MM.1S (cell line): Measurements from ENCODE around the gene NRXN3.

Source experiments
- DNase-seq: peaks from one replicate; pipeline ENCODE4 v3.0.0-alpha.2; 2015
- H2AFZ ChIP-seq: fragments of 300-600 bp; sonication (generic); 2 replicates; pipeline ENCODE4 v1.6.0; 2016; ENCODE audit warnings: antibody characterized with exemption, low read length
- H3F3A ChIP-seq: fragments of 300-600 bp; sonication (generic); 2 replicates; pipeline ENCODE4 v1.6.1; 2016; ENCODE audit warnings: mild to moderate bottlenecking, antibody characterized with exemption, low read length, moderate library complexity, mixed read lengths; ENCODE audit not compliant: insufficient read depth
- H3K27ac ChIP-seq: fragments of 300-600 bp; sonication (generic); 2 replicates; pipeline ENCODE4 v1.5.1; 2016; ENCODE audit warnings: mild to moderate bottlenecking, low read length
- H3K27me3 ChIP-seq: fragments of 300-600 bp; sonication (generic); replicated peaks from 2 replicates; pipeline ENCODE4 v1.6.0; 2016; ENCODE audit warnings: low read length; ENCODE audit not compliant: insufficient read depth
- H3K36me3 ChIP-seq: fragments of 300-600 bp; sonication (generic); replicated peaks from 2 replicates; pipeline ENCODE4 v1.6.1; 2016; ENCODE audit warnings: mild to moderate bottlenecking, low read length, mixed read lengths; ENCODE audit not compliant: insufficient read depth
- H3K4me1 ChIP-seq: fragments of 300-600 bp; sonication (generic); 2 replicates; pipeline ENCODE4 v1.6.1; 2016; ENCODE audit warnings: low read length, mixed read lengths
- H3K4me2 ChIP-seq: fragments of 300-600 bp; sonication (generic); 2 replicates; pipeline ENCODE4 v1.6.0; 2016; ENCODE audit warnings: low read depth, low read length
- H3K4me3 ChIP-seq: fragments of 300-600 bp; sonication (generic); 2 replicates; pipeline ENCODE4 v1.5.1; 2016; ENCODE audit warnings: low read length, mixed read lengths
- H3K79me2 ChIP-seq: fragments of 300-600 bp; sonication (generic); 2 replicates; pipeline ENCODE4 v1.6.1; 2016; ENCODE audit warnings: mixed run types, low read length, mixed read lengths
- H3K9ac ChIP-seq: fragments of 300-600 bp; sonication (generic); 2 replicates; pipeline ENCODE4 v1.6.1; 2016; ENCODE audit warnings: low read length, mixed read lengths
- H3K9me2 ChIP-seq: fragments of 300-600 bp; sonication (generic); replicated peaks from 2 replicates; pipeline ENCODE4 v1.6.1; 2016; ENCODE audit warnings: mild to moderate bottlenecking, low read length, mixed read lengths; ENCODE audit not compliant: insufficient read depth
- H3K9me3 ChIP-seq: fragments of 300-600 bp; sonication (generic); replicated peaks from 2 replicates; pipeline ENCODE4 v1.6.1; 2016; ENCODE audit warnings: mild to moderate bottlenecking, low read length, mixed read lengths; ENCODE audit not compliant: insufficient read depth
- H4K20me1 ChIP-seq: fragments of 300-600 bp; sonication (generic); 2 replicates; pipeline ENCODE4 v1.6.1; 2016; ENCODE audit warnings: mild to moderate bottlenecking, low read length, moderate library complexity, mixed read lengths; ENCODE audit not compliant: insufficient read depth
- EZH2 ChIP-seq: fragments of 300-600 bp; sonication (generic); optimal IDR thresholded peaks from 2 replicates; pipeline ENCODE3; 2017; ENCODE audit warnings: low read depth, mild to moderate bottlenecking, antibody characterized with exemption, low read length, mixed read lengths
- EZH2phosphoT487 ChIP-seq: fragments of 300-600 bp; sonication (generic); IDR thresholded peaks from 2 replicates; pipeline ENCODE4 v1.6.1; 2018; ENCODE audit warnings: antibody characterized with exemption, low read length
- TF ChIP-seq, protein P1 (sequence below): fragments of 300-600 bp; sonication (generic); IDR thresholded peaks from 2 replicates; pipeline ENCODE4 v1.5.1; 2016; ENCODE audit warnings: antibody characterized with exemption, low read length, mixed read lengths

NRXN3 gene

DNA sequence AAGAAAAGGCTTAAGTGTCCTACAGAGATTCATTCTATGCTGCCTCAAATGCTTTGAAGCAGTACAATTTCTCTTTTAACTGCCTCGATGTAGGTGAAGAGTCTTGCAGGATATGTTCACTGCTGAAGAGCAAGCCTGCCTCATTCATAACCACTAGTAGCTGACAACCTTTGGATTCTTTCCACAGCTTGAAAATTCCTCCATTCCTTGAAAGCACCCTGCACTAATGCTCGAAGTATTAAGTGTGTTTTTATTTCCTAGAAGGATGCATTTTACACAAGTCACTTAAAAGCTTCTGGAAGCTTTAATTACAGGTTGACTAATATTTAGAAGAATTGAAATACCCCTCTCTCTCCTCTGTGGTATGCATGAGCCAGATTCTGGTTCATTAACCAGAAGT lies 1611.7 kb downstream of the NRXN3 start:
- no peaks in the 10 kb centered on the region for H3K36me3 ChIP-seq
- TF ChIP-seq, protein P1, sequence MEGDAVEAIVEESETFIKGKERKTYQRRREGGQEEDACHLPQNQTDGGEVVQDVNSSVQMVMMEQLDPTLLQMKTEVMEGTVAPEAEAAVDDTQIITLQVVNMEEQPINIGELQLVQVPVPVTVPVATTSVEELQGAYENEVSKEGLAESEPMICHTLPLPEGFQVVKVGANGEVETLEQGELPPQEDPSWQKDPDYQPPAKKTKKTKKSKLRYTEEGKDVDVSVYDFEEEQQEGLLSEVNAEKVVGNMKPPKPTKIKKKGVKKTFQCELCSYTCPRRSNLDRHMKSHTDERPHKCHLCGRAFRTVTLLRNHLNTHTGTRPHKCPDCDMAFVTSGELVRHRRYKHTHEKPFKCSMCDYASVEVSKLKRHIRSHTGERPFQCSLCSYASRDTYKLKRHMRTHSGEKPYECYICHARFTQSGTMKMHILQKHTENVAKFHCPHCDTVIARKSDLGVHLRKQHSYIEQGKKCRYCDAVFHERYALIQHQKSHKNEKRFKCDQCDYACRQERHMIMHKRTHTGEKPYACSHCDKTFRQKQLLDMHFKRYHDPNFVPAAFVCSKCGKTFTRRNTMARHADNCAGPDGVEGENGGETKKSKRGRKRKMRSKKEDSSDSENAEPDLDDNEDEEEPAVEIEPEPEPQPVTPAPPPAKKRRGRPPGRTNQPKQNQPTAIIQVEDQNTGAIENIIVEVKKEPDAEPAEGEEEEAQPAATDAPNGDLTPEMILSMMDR = no peak
- TF ChIP-seq EZH2 (no peak), EZH2phosphoT487 (no peak)
- H4K20me1 ChIP-seq = no peaks in the 10 kb centered on the region
- H3K79me2 ChIP-seq = no peaks in the 10 kb centered on the region
- H3K27me3 ChIP-seq = no peaks in the 10 kb centered on the region
- no peak overlapping the region for H3K9ac ChIP-seq
- no peak overlapping the region for H3K4me3 ChIP-seq
- DNase-seq = no peak
- no peaks in the 10 kb centered on the region for H3K9me2 ChIP-seq
- no peaks in the 10 kb centered on the region for H3F3A ChIP-seq
- no peak overlapping the region for H3K4me2 ChIP-seq
- no peaks in the 10 kb centered on the region for H3K4me1 ChIP-seq
- H2AFZ ChIP-seq = no peak overlapping the region
- H3K27ac ChIP-seq = no peak overlapping the region
- no peaks in the 10 kb centered on the region for H3K9me3 ChIP-seq

DNA sequence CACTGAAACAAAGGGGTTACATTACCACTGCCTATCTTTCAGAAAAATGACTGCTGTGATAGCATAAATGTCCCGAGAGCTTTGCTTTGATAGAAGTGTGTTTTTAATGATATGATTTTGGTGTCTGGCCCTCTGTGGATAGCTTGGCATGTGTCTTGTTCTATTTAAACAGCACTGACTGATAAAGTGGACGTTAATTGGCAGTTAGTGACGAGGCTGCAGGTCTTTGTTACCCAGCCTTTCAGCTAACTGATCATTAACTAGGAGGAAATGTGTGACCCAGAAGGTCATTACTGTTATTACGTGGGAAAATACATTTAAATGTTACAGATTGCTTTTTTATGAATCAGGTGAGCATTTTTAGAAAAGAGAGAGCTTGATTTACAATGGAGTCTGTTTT lies 1612.9 kb downstream of the NRXN3 start:
- H3K4me1 ChIP-seq = no peaks in the 10 kb centered on the region
- no peak overlapping the region for H3K4me2 ChIP-seq
- no peak for DNase-seq
- no peaks in the 10 kb centered on the region for H4K20me1 ChIP-seq
- no peak overlapping the region for H3K27ac ChIP-seq
- H2AFZ ChIP-seq = no peak overlapping the region
- no peaks in the 10 kb centered on the region for H3K79me2 ChIP-seq
- no peak overlapping the region for H3K9ac ChIP-seq
- no peaks in the 10 kb centered on the region for H3K9me3 ChIP-seq
- H3K36me3 ChIP-seq = no peaks in the 10 kb centered on the region
- no peaks in the 10 kb centered on the region for H3K9me2 ChIP-seq
- H3K27me3 ChIP-seq = no peaks in the 10 kb centered on the region
- H3K4me3 ChIP-seq = no peak overlapping the region
- TF ChIP-seq EZH2 (no peak), EZH2phosphoT487 (no peak)
- TF ChIP-seq, protein P1 = no peak
- no peaks in the 10 kb centered on the region for H3F3A ChIP-seq

DNA sequence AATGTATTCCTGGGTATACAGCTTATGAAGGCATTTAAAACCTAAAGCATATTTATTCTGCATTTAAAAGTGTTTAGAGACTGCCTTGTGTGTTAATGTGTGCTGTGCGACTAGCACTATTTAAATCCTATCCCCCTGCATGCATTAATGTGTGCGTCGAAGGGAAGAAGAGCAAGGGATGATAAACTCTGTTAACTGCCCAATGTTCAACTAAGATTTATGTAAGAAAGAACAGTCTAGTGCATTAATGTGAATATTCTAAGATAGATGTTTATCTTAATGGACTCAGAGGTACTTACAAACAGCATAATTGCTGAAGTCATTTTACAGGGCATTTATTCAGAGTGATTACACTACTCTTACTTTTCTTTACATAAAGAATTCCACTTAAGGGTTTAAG lies 1616.3 kb downstream of the NRXN3 start:
- Histone ChIP-seq H2AFZ (no peak overlapping the region), H4K20me1 (no peaks in the 10 kb centered on the region), H3K4me2 (no peak overlapping the region), H3K9me2 (no peaks in the 10 kb centered on the region), H3K9ac (no peak overlapping the region), H3K79me2 (no peaks in the 10 kb centered on the region), H3K9me3 (no peaks in the 10 kb centered on the region), H3K4me3 (no peak overlapping the region), H3F3A (no peaks in the 10 kb centered on the region), H3K36me3 (no peaks in the 10 kb centered on the region), H3K27ac (no peak overlapping the region), H3K27me3 (no peaks in the 10 kb centered on the region), H3K4me1 (no peaks in the 10 kb centered on the region)
- DNase-seq = no peak
- TF ChIP-seq, protein P1 = no peak
- TF ChIP-seq EZH2phosphoT487 (no peak), EZH2 (no peak)
